H1 (cell line): ENCODE measurements around the gene CACNA1D. TPM values are rescaled to one million over a fixed set of nuclear protein-coding genes. Genes with fewer than 3 reads are reported as not detected.

Experiments
- CTCF ChIA-PET: fragments of 300-600 bp; sonication (Branson Sonifier 250); formaldehyde crosslinking; loops from one replicate; lab custom pipeline; 2021; ENCODE audit not compliant: partially characterized antibody; lab: Charles Lee
- POLR2A ChIA-PET: fragments of 300-600 bp; sonication (Branson Sonifier 250); formaldehyde crosslinking; loops from one replicate; lab custom pipeline; 2021; ENCODE audit warnings: inconsistent platforms; ENCODE audit not compliant: partially characterized antibody; lab: Charles Lee
- DNase-seq, 2 experiments: peaks; one replicate each; pipeline versions ENCODE4 v3.0.0 to v3.0.0-alpha.2; 2010 to 2022; ENCODE audit warnings: low spot score in 2 of 2, low read depth in 1 of 2, mixed read lengths in 1 of 2
- FAIRE-seq: peaks from 2 replicates; lab custom pipeline; 2011; peaks lifted over from hg19 to GRCh38; lab: Jason Lieb, UNC
- H2AFZ ChIP-seq: 2 replicates; pipeline ENCODE4 v1.8.1; 2012; ENCODE audit warnings: low read length, inconsistent platforms
- H2AK5ac ChIP-seq: 2 replicates; pipeline ENCODE4 v1.6.1; 2013; ENCODE audit warnings: low read depth, low read length
- H2BK120ac ChIP-seq: replicated peaks from 2 replicates; pipeline ENCODE3; 2013; ENCODE audit warnings: low read depth, low read length, inconsistent platforms
- H2BK12ac ChIP-seq: 2 replicates; pipeline ENCODE4 v1.6.1; 2013; ENCODE audit warnings: low read depth, low read length
- H2BK15ac ChIP-seq: 2 replicates; pipeline ENCODE4 v1.6.1; 2013; ENCODE audit warnings: low read length
- H2BK20ac ChIP-seq: 2 replicates; pipeline ENCODE4 v1.6.1; 2013; ENCODE audit warnings: low read length
- H2BK5ac ChIP-seq: 2 replicates; pipeline ENCODE4 v1.6.1; 2013; ENCODE audit warnings: low read depth, low read length
- H3K14ac ChIP-seq: 2 replicates; pipeline ENCODE4 v1.6.1; 2013; ENCODE audit warnings: inconsistent platforms; ENCODE audit not compliant: insufficient read length
- H3K18ac ChIP-seq: 2 replicates; pipeline ENCODE4 v1.6.1; 2013; ENCODE audit warnings: low read length; ENCODE audit errors: extremely low read depth
- H3K23ac ChIP-seq: 2 replicates; pipeline ENCODE4 v1.6.1; 2013; ENCODE audit warnings: inconsistent platforms; ENCODE audit not compliant: insufficient read length
- H3K23me2 ChIP-seq: 2 replicates; pipeline ENCODE4 v1.6.1; 2013; ENCODE audit warnings: low read depth, low read length
- H3K27ac ChIP-seq: 2 replicates; pipeline ENCODE4 v1.6.1; 2011; ENCODE audit warnings: low read depth, low read length, inconsistent platforms
- H3K27me3 ChIP-seq, 4 experiments: replicated peaks in 1 of 4; 1 replicate in 1 of 4; 2 replicates in 3 of 4; pipeline versions ENCODE4 v1.6.1 to v1.8.1; 2011 to 2013; ENCODE audit warnings: low read length in 3 of 4, mild to moderate bottlenecking in 3 of 4, inconsistent platforms in 2 of 4, mixed read lengths in 2 of 4, moderate library complexity in 1 of 4; ENCODE audit not compliant: control insufficient read depth in 3 of 4, insufficient read depth in 3 of 4; ENCODE audit errors: extremely low read depth in 1 of 4
- H3K36me3 ChIP-seq, 4 experiments: 2 replicates each; pipeline versions ENCODE4 v1.6.1 to v1.8.1; 2011 to 2013; ENCODE audit warnings: mild to moderate bottlenecking in 4 of 4, low read length in 3 of 4, moderate library complexity in 2 of 4, control low read depth in 1 of 4, inconsistent platforms in 1 of 4; ENCODE audit not compliant: insufficient read depth in 4 of 4, control insufficient read depth in 2 of 4
- H3K4ac ChIP-seq: replicated peaks from 2 replicates; pipeline ENCODE3; 2013; ENCODE audit warnings: low read length, low read depth, mixed read lengths, inconsistent platforms; ENCODE audit not compliant: insufficient read length
- H3K4me1 ChIP-seq, 4 experiments: replicated peaks in 1 of 4; 1 replicate in 1 of 4; 2 replicates in 3 of 4; pipeline versions ENCODE4 v1.6.1 to v1.8.1; 2011 to 2013; ENCODE audit warnings: low read length in 3 of 4, inconsistent platforms in 2 of 4, mixed read lengths in 1 of 4; ENCODE audit not compliant: insufficient read depth in 4 of 4, control insufficient read depth in 3 of 4
- H3K4me2 ChIP-seq, 2 experiments: 2 replicates each; pipeline versions ENCODE4 v1.6.1 to v1.8.1; 2011 to 2013; ENCODE audit warnings: low read depth in 2 of 2, low read length in 2 of 2, control low read depth in 1 of 2, inconsistent platforms in 1 of 2, mild to moderate bottlenecking in 1 of 2; ENCODE audit not compliant: insufficient read depth in 1 of 2
- H3K4me3 ChIP-seq, 4 experiments: fragments of 200-600, 300-600 bp in 1 of 4; sonication (generic), shearing (Covaris generic), sonication (Bioruptor Twin) in 1 of 4; 2 replicates each; pipeline versions ENCODE4 v1.5.1 to v1.8.1; 2011 to 2016; ENCODE audit warnings: low read length in 4 of 4, low read depth in 3 of 4, control low read depth in 2 of 4, inconsistent platforms in 2 of 4, mild to moderate bottlenecking in 2 of 4, mixed read lengths in 1 of 4, moderate library complexity in 1 of 4; ENCODE audit not compliant: insufficient read depth in 2 of 4; ENCODE audit errors: extremely low read depth in 1 of 4
- H3K56ac ChIP-seq: replicated peaks from 2 replicates; pipeline ENCODE3; 2013; ENCODE audit warnings: low read depth, mild to moderate bottlenecking, mixed read lengths, low read length, inconsistent platforms; ENCODE audit not compliant: insufficient read length
- H3K79me1 ChIP-seq: 2 replicates; pipeline ENCODE4 v1.6.1; 2013; ENCODE audit warnings: low read depth, low read length, control low read depth
- H3K79me2 ChIP-seq, 2 experiments: 2 replicates each; pipeline versions ENCODE4 v1.6.1 to v1.8.1; 2012 to 2013; ENCODE audit warnings: low read length in 2 of 2, mild to moderate bottlenecking in 2 of 2, inconsistent platforms in 1 of 2; ENCODE audit not compliant: insufficient read depth in 2 of 2, control insufficient read depth in 1 of 2
- H3K9ac ChIP-seq, 4 experiments: replicated peaks in 1 of 4; 1 replicate in 1 of 4; 2 replicates in 3 of 4; pipeline versions ENCODE4 v1.6.1 to v1.8.1; 2011 to 2013; ENCODE audit warnings: low read depth in 3 of 4, low read length in 3 of 4, control low read depth in 2 of 4, mild to moderate bottlenecking in 2 of 4, moderate library complexity in 2 of 4, inconsistent platforms in 1 of 4; ENCODE audit errors: extremely low read depth in 1 of 4
- H3K9me3 ChIP-seq, 2 experiments: 2 replicates each; pipeline versions ENCODE4 v1.6.1 to v1.8.1; 2012 to 2013; ENCODE audit warnings: mild to moderate bottlenecking in 2 of 2, moderate library complexity in 2 of 2, control low read depth in 1 of 2, inconsistent platforms in 1 of 2, low read depth in 1 of 2, low read length in 1 of 2, mixed read lengths in 1 of 2; ENCODE audit not compliant: insufficient read depth in 2 of 2
- H4K20me1 ChIP-seq, 2 experiments: replicated peaks in 1 of 2; 2 replicates each; pipeline versions ENCODE3 to v1.8.1; 2011 to 2013; ENCODE audit warnings: inconsistent platforms in 2 of 2, low read length in 2 of 2, mild to moderate bottlenecking in 1 of 2; ENCODE audit not compliant: insufficient read depth in 2 of 2, control insufficient read depth in 1 of 2
- H4K5ac ChIP-seq: 2 replicates; pipeline ENCODE4 v1.6.1; 2013; ENCODE audit warnings: low read length, low read depth, mixed read lengths, inconsistent platforms; ENCODE audit not compliant: insufficient read length
- H4K8ac ChIP-seq: 2 replicates; pipeline ENCODE4 v1.8.0; 2013; ENCODE audit warnings: mild to moderate bottlenecking, moderate library complexity, low read length, inconsistent platforms; ENCODE audit not compliant: insufficient read depth; ENCODE audit errors: extremely low read depth
- H4K91ac ChIP-seq: replicated peaks from 2 replicates; pipeline ENCODE3; 2013; ENCODE audit warnings: low read length, mixed read lengths, inconsistent platforms; ENCODE audit not compliant: insufficient read length
- RAD21 ChIP-seq, 2 experiments: IDR thresholded peaks in 1 of 2; conservative IDR thresholded peaks in 1 of 2; 2 replicates each; pipeline ENCODE4 v1.6.1; 2011; ENCODE audit warnings: low read depth in 2 of 2, low read length in 2 of 2, improper control_type of control experiment in 1 of 2, inconsistent platforms in 1 of 2, mild to moderate bottlenecking in 1 of 2, moderate library complexity in 1 of 2
- TBP ChIP-seq: IDR thresholded peaks from 2 replicates; pipeline ENCODE4 v1.6.1; 2011; ENCODE audit warnings: low read depth, low read length, improper control_type of control experiment
- WGBS, 2 experiments: shearing (Covaris generic) in 1 of 2; methylation state at CpG; one replicate each; pipeline versions ENCODE4 v1.1.6 to v1.1.7; 2013 to 2015; ENCODE audit warnings: low lambda C conversion rate in 2 of 2, mixed read lengths in 2 of 2, inconsistent platforms in 1 of 2, low coverage in 1 of 2, missing lambda C conversion rate in 1 of 2; ENCODE audit not compliant: insufficient replicate concordance in 2 of 2, insufficient coverage in 1 of 2, insufficient read length in 1 of 2; ENCODE audit errors: extremely low coverage in 1 of 2, missing lambda C conversion rate in 1 of 2; 5-methylcytosine and 5-hydroxymethylcytosine counted together
- polyA plus RNA-seq, 7 experiments: library from polyadenylated mRNA; depleted of rRNA in 3 of 7; stranded (reverse) in 5 of 7; unstranded in 2 of 7; fragments of >200 nt in 5 of 7; fragments of 200-250 nt in 2 of 7; gene quantifications; 1 replicate in 5 of 7; 2 replicates in 1 of 7; 4 replicates in 1 of 7; pipeline versions ENCODE4 v1.2.1 to v1.2.3, GENCODE V29; 2011 to 2013; ENCODE audit warnings: missing spikeins in 2 of 7, mixed read lengths in 2 of 7
- total RNA-seq: library from RNA; stranded (reverse); fragmentation: NEBNext Ultra II Directional; extraction: Animal tissue kit (Norgen Biotek cat#: 25700); gene quantifications from 2 replicates; pipeline ENCODE4 v1.2.1, GENCODE V29; 2021
- TF ChIP-seq, protein P1 (sequence below), 3 experiments: IDR thresholded peaks; 1 replicate in 2 of 3; 2 replicates in 1 of 3; pipeline versions ENCODE4 v1.5.1 to v1.6.1; 2011; ENCODE audit warnings: low read length in 3 of 3, mild to moderate bottlenecking in 3 of 3, inconsistent platforms in 2 of 3, low read depth in 1 of 3, moderate library complexity in 1 of 3; ENCODE audit not compliant: insufficient read depth in 1 of 3; ENCODE audit errors: control extremely low read depth in 1 of 3

CACNA1D gene
- total and polyA plus RNA-seq, 2 of the 8 experiments (the other 6 are each of a cell fraction or from before 2014, with no cell fraction given): 2.0 to 2.9 TPM

DNA sequence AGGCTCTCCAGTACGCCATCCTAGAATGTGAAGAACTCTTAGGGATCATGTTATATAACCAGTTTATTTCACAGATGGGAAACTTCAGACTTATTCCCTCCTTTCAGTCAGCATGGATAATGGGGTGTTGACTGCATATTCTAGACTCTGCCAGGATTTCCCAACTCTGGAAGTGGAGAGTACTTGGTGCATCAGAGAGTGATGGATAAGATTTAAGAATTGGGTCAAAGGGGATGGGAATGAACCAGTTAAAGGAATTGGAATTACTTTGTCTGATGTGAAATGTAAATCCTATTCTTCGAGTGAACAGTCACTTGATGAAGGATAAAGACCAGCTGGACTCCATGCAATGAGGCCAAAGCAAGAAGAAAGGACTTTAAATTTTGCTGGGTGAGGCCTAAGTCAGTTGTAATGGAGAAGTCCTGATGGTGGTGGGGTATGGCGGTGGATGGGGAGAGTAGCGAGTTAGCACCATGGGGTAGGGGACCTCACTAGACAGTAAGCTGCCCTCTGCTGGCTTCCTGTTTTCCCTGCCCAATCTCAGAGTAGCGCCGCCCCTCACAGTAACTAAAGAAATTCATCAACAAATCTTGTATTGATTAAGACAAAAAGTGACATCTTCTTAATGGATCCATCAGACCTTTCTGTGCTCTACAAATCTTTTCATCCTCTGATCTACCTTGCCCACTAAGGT lies 7.3 kb upstream of the CACNA1D start:
- H4K91ac ChIP-seq: no peak overlapping the region
- no peaks in the 10 kb centered on the region for H3K23me2 ChIP-seq
- no peak overlapping the region for H2BK12ac ChIP-seq
- H2BK120ac ChIP-seq: no peak overlapping the region
- H3K18ac ChIP-seq: no peak overlapping the region
- no peak overlapping the region for H3K23ac ChIP-seq
- H3K27me3 ChIP-seq: peaks cover 0 to 13% (median 1%) of the 10 kb centered on the region in 4 experiments; a peak in 4 of 7 replicates
- ChIA-PET CTCF (interaction anchor here (1.5 to 2.2 kb wide), 3 partner anchors 14 to 111 kb away, joined by 3 to 6 read pairs (median 4); no protein-coding TSS in a partner anchor), POLR2A (interaction anchor here (1.2 kb wide), 1 partner anchor 26 kb away, joined by 3 read pairs; no protein-coding TSS in a partner anchor)
- FAIRE-seq: no peak
- no peak overlapping the region for H3K4ac ChIP-seq
- H2AFZ ChIP-seq: no peak overlapping the region
- no peak overlapping the region for H3K4me2 ChIP-seq
- H3K79me1 ChIP-seq: no peaks in the 10 kb centered on the region
- H3K9me3 ChIP-seq: no peaks in the 10 kb centered on the region
- no peaks in the 10 kb centered on the region for H3K79me2 ChIP-seq
- no peaks in the 10 kb centered on the region for H3K36me3 ChIP-seq
- H3K56ac ChIP-seq: no peak overlapping the region
- no peak overlapping the region for H2BK20ac ChIP-seq
- H4K8ac ChIP-seq: no peak overlapping the region
- no peaks in the 10 kb centered on the region for H3K4me1 ChIP-seq
- H3K9ac ChIP-seq: no peak overlapping the region
- no peak overlapping the region for H3K27ac ChIP-seq
- H3K4me3 ChIP-seq: no peak overlapping the region
- peak; percentile 34 to 51; a peak in 3 of 4 replicates for TF ChIP-seq RAD21 (IDR thresholded peaks at IDR 0.05 in 1 of 2, conservative IDR thresholded peaks at IDR 0.05 in 1 of 2; ENCODE audit: low read depth in 2 of 2, low read length in 2 of 2)
- TF ChIP-seq TBP: no peak
- TF ChIP-seq, protein P1, sequence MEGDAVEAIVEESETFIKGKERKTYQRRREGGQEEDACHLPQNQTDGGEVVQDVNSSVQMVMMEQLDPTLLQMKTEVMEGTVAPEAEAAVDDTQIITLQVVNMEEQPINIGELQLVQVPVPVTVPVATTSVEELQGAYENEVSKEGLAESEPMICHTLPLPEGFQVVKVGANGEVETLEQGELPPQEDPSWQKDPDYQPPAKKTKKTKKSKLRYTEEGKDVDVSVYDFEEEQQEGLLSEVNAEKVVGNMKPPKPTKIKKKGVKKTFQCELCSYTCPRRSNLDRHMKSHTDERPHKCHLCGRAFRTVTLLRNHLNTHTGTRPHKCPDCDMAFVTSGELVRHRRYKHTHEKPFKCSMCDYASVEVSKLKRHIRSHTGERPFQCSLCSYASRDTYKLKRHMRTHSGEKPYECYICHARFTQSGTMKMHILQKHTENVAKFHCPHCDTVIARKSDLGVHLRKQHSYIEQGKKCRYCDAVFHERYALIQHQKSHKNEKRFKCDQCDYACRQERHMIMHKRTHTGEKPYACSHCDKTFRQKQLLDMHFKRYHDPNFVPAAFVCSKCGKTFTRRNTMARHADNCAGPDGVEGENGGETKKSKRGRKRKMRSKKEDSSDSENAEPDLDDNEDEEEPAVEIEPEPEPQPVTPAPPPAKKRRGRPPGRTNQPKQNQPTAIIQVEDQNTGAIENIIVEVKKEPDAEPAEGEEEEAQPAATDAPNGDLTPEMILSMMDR (IDR thresholded peaks at IDR 0.05; ENCODE audit: control extremely low read depth in 1 of 3, insufficient read depth in 1 of 3, low read depth in 1 of 3, low read length in 3 of 3): peak; percentile 32 to 38 (median 38)
- H3K14ac ChIP-seq: no peak overlapping the region
- H2BK15ac ChIP-seq: no peak overlapping the region
- 80% methylated on average over 6 of the region's 6 CpGs; no CpG with 5 or more reads in 1 of the 2 experiments for WGBS, 2 experiments
- no peak overlapping the region for H4K5ac ChIP-seq
- no peak overlapping the region for H2AK5ac ChIP-seq
- no peaks in the 10 kb centered on the region for H4K20me1 ChIP-seq
- no peak for DNase-seq
- no peak overlapping the region for H2BK5ac ChIP-seq
